H7 (cell line): ENCODE results near the gene DUSP5. TPM values are rescaled to one million over a fixed set of nuclear protein-coding genes. Genes with fewer than 3 reads are reported as not detected.
"Not testable (repeated sequence)": the region's sequence is repeated elsewhere in the genome, so short reads cannot be mapped to it uniquely, and the experiment has no call there.

Experiments used
- DNase-seq: peaks from one replicate; pipeline ENCODE4 v3.0.0; 2012
- H3K27me3 ChIP-seq: 2 replicates; pipeline ENCODE4 v1.6.0; 2011; ENCODE audit warnings: mild to moderate bottlenecking, low read length; ENCODE audit not compliant: control insufficient read depth, insufficient read depth
- H3K36me3 ChIP-seq: replicated peaks from 2 replicates; pipeline ENCODE4 v1.5.1; 2011; ENCODE audit warnings: low read length; ENCODE audit not compliant: control insufficient read depth, insufficient read depth
- H3K4me3 ChIP-seq: 2 replicates; pipeline ENCODE4 v1.5.1; 2011; ENCODE audit warnings: low read depth, mild to moderate bottlenecking, control low read depth, low read length, moderate library complexity; ENCODE audit not compliant: insufficient read depth
- total RNA-seq: library from RNA; depleted of rRNA; stranded (reverse); fragments of >200 nt; shearing (Covaris generic); gene quantifications from 2 replicates; pipeline ENCODE4 v1.2.3, GENCODE V29; 2014

DUSP5 gene
- total RNA-seq, 1 experiment from 2014 or later, result 24.9 TPM

DNA sequence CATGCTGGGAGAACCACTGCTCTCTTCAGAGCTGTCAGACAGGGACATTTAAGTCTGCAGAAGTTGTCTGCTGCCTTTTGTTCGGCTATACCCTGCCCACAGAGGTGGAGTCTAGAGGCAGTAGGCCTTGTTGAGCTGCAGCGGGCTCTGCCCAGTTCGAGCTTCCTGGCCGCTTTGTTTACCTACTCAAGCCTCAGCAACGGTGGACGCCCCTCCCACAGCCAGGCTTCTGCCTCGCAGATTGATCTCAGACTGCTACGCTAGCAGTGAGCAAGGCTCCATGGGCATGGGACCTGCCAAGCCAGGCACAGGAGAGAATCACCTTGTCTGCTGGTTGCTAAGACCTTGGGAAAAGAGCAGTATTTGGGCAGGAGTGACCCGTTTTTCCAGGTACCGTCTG, 27.2 kb upstream of the DUSP5 start:
- H3K36me3 ChIP-seq, DNase-seq, H3K27me3 ChIP-seq, H3K4me3 ChIP-seq: not testable (repeated sequence)

DNA sequence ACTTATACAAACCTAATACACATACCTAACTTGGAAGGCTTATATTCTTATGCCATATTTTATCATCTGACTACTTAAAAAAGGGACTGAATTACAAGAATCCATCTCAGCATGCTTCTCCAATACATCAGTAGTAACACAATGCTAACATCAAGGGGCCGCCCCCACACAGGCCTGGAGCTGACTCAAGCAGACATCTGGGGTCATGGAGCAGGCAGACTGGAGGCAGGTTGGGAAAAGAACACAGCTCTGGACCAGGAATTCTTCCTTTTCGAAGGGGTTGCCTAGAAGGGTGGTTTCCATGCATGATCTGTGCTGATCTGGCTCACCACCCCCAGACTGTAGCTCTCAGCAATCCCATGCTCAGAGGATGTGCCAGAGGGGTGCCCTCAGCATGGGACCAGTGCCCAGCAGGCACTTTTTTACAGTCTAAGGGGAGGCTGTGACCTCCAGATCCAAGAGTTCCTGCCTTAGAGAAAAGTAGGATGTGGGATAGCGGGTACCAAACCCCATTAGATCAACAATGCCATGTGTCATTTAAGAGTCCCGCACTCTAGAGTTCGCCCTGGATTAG, 26.1 kb upstream of the DUSP5 start:
- DNase-seq, result peak; percentile 14
- H3K4me3 ChIP-seq, result no peak overlapping the region
- no peaks in the 10 kb centered on the region for H3K36me3 ChIP-seq
- no peaks in the 10 kb centered on the region for H3K27me3 ChIP-seq

DNA sequence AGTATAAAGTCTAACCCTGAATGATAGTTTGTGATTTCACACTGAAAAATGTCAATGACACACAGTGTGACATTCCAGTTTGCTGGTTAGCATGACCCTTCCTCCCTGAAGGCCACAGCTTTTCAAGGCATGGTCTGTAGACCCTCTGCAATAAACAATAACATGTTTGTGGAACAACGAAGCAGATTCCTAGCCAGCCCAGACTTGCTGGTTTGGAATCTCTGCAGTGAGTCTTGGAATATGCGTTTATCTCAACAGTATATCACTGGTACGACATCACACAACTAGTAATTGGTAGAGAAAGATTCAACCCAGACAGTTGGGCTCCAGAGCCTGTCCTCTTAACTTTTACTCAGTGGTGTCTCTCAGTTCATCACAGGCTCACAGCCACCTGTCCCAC, 23.7 kb upstream of the DUSP5 start:
- H3K4me3 ChIP-seq, result no peak overlapping the region
- no peak for DNase-seq
- no peaks in the 10 kb centered on the region for H3K36me3 ChIP-seq

DNA sequence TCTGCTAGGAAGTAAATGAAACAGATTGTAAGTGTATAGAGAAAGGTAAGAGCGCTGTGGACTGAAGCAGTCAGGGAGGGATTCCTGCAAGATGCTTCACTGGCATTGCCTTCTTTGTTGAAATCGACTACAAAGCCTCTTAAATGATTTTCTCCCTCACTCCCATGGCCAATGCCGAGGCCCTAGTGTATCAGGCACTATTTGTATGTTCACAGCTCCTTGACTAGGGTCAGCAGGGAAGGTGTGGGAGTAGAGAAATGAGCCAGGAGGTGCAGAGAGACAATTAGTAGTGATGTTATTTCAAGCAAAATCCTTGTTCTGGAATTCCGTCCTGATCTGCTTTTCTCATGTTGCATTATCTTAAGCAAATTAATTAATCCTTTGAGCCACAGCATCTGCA, 22.9 kb upstream of the DUSP5 start:
- DNase-seq, result no peak
- Histone ChIP-seq H3K4me3 (no peak overlapping the region), H3K27me3 (no peaks in the 10 kb centered on the region), H3K36me3 (no peaks in the 10 kb centered on the region)

More for the DNA sequence above, 23.7 kb upstream of the DUSP5 start:
- no peaks in the 10 kb centered on the region for H3K27me3 ChIP-seq

DNA sequence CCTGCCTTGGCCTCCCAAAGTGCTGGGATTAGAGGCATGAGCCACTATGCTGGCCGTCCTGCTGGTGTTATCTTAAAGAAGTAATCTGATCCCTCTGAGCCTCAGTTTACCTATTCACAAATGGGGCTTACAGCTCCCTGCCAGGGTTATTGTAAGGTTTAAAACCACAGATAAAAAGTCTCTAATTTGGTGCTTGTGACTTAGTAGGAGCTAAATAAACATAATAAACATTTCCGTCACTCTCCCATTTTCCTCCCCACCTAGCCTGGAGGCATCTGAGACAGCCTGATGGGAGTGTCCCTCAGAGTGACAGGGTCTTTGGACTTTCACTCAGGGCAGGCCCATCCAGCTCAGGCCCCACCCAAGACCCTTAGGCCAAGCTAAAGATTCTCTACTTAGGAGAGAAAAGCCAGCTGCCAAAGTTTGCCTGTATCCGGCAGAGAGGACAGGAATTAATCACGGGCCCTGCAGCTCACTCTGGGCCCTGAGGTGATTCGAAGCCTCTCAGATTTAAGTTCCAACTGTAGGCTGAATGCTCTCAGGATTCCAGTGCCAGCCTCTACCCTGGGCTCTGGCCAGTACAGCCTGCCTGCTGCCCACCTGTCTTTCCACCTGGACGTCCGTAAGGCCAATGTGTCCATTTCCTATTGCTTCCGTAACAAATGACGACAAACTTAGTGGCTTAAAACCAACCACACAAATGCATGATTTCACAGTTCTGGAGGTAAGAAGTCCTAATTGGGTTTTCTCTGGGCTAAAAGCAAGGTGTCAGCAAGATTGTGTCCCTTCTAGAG, 21.8 kb upstream of the DUSP5 start:
- no peak overlapping the region for H3K4me3 ChIP-seq
- no peaks in the 10 kb centered on the region for H3K27me3 ChIP-seq
- DNase-seq, result no peak
- H3K36me3 ChIP-seq, result no peaks in the 10 kb centered on the region

DNA sequence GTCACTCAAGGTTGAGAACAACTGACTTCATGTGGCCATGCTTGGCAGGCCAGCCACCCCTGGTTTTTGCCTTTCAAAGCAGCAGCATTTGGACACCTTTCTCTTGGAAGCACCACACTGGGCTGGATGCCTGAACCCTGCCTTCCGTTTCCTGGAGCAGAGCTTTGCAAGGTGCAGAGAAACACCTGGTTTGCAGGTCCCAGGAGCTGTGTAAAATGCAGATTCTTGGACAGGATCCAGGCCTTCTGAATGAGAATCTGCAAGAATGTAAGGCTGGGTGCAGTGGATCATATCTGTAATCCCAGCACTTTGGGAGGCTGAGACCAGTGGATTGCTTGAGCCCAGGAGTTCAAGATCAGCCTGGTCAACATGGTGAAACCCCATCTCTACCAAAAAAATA, 18.0 kb upstream of the DUSP5 start:
- DNase-seq, result no peak
- Histone ChIP-seq H3K4me3 (no peak overlapping the region), H3K36me3 (no peaks in the 10 kb centered on the region), H3K27me3 (no peaks in the 10 kb centered on the region)

DNA sequence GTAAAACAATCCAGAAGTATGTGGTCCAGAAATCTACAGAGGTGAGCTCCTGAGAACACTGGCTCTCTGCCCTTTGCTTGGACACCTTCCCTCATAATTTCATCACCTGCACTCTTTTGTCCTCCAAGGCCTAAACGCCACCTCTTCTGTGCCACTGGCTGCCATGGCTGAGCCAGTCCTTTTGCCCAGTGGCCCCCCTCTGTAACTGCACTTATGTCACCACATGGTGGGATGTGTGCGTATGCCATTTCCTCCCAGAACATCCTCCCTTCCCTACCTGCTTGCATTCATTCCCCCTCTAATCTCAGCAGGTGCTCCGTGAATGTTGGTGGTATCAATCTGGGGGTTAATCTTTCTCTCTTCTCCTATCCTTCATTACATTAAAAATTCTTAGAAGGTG, 17.3 kb upstream of the DUSP5 start:
- H3K4me3 ChIP-seq, result no peak overlapping the region
- DNase-seq, result no peak
- no peaks in the 10 kb centered on the region for H3K27me3 ChIP-seq
- H3K36me3 ChIP-seq, result no peaks in the 10 kb centered on the region

DNA sequence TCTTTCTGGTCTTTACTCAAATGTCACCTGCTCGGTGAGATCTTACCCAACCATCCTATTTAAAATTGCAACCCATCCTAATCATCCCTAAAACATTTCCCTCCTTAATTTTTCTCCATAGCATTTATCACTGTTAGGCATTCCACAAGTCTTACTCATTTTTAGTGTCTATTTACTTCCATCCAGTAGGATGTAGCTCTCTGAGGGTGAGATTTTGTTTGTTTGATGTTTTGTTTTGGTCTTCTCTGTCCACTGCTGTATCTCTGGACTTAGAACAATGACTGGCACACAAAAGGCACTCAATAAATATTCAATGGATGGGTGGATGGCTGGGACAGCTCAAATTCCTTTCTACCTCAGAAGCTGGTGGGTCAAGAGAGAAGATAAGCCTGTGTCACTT, 15.8 kb upstream of the DUSP5 start:
- H3K4me3 ChIP-seq, result no peak overlapping the region
- H3K27me3 ChIP-seq, result no peaks in the 10 kb centered on the region
- no peaks in the 10 kb centered on the region for H3K36me3 ChIP-seq
- DNase-seq, result no peak

DNA sequence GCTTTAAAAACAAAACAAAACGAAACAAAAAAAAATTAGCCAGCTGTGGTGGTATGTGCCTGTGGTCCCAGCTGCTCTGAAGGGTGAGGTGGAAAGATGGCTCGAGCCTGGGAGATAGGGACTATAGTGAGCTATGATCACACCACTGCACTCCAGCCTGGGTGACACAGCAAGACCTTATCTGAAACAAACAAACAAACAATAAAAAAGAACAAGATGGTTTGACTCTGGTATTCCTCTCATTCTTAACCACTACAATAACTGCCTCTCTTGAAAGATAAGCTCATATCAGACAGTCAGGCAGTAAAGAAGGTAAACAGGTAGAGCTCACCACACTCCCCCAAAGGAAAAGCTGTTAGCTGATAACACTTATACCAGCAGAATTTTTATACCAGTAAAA, 14.1 kb upstream of the DUSP5 start:
- H3K36me3 ChIP-seq, result no peaks in the 10 kb centered on the region
- DNase-seq, result no peak
- H3K27me3 ChIP-seq, result no peaks in the 10 kb centered on the region
- H3K4me3 ChIP-seq, result no peak overlapping the region

DNA sequence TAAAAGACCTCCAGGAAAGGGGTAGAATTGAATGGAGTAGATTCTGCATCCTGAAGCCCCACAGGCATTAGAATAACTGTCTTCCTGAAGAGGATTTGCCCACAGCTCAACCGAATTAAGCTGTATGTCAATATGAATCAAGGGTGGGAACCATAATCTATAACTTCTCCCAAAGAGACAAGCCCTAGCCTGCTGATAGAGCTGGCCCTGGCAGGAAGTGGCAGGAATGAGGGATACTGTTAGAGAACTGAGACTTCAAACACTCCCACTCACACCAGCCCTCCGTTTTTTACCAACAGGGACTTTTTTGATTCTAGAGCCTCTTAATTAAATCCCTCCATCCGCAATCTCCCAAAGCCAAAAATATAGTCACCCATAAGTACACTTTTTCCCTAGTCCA, 12.2 kb upstream of the DUSP5 start:
- no peak for DNase-seq
- H3K27me3 ChIP-seq, result no peaks in the 10 kb centered on the region
- no peaks in the 10 kb centered on the region for H3K36me3 ChIP-seq
- H3K4me3 ChIP-seq, result no peak overlapping the region

DNA sequence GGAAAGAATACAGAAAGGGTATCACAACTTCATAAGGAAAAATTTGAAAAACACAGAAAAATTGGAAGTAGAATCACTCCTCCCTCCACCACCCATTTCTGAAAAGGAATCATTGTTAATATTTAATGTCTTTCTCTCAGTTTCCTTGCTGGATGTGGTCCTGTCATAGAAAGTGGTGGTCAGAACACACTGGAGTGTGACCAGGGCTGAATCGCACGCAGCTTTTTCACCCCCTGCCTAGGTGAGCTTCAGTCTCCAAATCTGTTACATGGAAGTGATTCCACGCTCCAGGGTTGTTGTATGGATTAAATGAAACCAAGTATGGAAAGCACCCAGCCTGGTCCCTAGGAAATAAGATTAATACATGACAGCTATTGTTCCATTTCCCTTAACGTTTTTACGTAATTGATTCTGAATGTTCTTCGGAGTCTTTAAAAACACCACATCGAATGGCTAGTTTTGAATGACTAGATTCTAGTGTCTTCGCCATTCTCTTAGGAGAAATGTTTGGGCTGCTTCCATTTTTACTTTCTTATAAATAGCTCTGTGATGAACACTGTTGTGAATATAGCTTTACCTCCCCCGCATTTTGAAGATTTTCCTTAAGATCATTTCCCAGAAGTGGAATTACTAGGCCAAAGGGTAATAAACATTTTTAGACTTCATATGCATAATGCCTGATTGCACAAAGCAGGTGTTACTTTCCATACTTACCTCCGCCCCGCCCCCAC, 10.9 kb upstream of the DUSP5 start:
- no peak overlapping the region for H3K4me3 ChIP-seq
- H3K27me3 ChIP-seq, result no peaks in the 10 kb centered on the region
- H3K36me3 ChIP-seq, result no peaks in the 10 kb centered on the region
- no peak for DNase-seq

DNA sequence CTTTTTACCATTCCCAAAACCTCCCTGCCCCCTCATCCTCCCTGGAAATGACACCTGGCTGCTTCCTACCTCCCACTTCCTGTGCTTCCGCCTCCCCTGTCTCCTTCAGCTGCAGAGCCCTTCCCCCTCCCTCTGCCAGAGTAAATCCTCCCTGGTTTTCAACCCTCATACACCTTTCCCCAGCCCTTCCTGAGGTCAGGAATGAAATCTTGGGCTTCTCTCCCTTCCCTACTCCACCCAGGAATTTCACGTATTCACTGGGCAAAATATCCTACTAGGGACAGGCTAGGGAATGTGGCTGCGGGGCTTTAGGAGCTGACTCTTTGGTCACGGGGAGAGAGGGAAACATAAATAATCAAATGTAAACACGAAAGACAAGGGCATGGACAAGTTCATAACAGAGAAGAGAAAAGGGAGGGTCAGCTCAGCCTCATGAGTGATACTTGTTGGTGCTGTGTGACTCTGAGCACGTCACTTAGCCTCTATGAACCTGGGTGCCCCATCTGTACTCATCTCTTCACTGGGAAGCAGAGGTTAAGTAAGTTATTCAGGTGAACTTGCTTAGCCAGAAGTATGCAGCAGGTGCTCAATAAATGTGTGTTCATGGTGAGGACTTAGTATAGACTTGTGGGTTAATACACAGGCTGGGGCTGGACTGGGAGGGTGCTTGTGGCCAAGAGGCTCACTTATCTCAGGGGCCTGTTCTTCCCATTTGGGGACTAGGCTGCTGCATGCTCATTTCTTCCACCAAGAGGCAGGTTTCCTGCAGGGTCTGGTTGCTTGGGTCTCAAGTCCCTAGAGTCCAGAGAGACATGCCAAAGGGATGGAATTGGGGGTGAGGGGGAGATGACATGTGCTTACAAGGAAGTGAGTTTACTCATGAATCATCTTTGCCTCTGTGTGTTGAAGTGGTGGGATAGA, 10.0 kb upstream of the DUSP5 start:
- peak; percentile 70 for DNase-seq

DNA sequence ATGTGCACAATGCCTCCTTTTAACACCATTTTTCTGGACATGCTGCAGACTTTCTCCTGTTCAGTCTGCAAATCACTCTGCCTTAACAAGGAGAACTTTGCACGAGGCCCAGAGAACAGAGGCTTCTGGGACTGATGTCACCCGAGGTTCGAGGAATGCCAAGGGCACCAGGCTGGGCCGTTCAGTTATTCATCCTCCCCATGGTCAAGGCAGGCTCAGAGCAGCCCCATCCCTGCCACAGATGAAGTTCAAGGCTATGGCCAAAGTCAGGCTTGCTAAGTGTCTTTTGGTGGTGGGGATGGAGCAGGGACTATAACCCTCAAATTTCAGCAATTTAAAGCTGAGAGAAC, 9.4 kb upstream of the DUSP5 start:
- Histone ChIP-seq H3K27me3 (no peaks in the 10 kb centered on the region), H3K4me3 (no peak overlapping the region), H3K36me3 (no peaks in the 10 kb centered on the region)
- no peak for DNase-seq

More for the DNA sequence above, 10.0 kb upstream of the DUSP5 start:
- Histone ChIP-seq H3K36me3 (no peaks in the 10 kb centered on the region), H3K27me3 (no peaks in the 10 kb centered on the region), H3K4me3 (no peak overlapping the region)

DNA sequence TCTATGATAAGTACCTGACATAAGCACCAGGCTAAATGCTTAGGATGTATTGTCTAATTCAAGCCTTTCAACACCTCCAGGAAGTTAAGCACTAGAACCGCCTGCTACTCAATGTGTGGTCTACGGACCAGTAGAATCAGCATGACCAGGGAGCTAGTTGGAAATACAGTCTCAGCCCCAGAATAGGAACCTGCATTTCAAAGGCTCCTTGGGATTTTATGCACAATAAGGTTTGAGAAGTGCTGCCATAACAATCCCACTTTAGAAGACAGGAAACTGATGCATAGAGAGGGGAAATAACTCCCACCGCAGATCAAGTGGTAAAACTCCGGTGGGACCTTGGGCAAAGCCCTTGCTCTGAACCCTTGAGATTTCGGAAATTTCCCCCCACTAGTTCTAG, 8.8 kb upstream of the DUSP5 start:
- no peaks in the 10 kb centered on the region for H3K36me3 ChIP-seq
- DNase-seq, result no peak
- no peaks in the 10 kb centered on the region for H3K27me3 ChIP-seq
- no peak overlapping the region for H3K4me3 ChIP-seq
